ENCODE data around the gene FANCC. TPM values are rescaled to one million over a fixed set of nuclear protein-coding genes. Genes with fewer than 3 reads are reported as not detected.

The FANCC gene
- total RNA-seq, 2 donors from 2014 or later: 17.6 to 23.5 TPM

GRCh38 chr9:95268681-95269080, 48.8 kb downstream of the FANCC start:
- Histone ChIP-seq H3K4me3 (ENCODE audit: low read length) (no peak overlapping the region), H3K9me3 (ENCODE audit: control insufficient read depth, low read length) (no peaks in the 10 kb centered on the region), H3K27ac (ENCODE audit: low read depth, low read length) (no peak overlapping the region), H3K36me3 (ENCODE audit: control insufficient read depth, insufficient read depth, low read length) (no peaks in the 10 kb centered on the region), H3K4me1 (ENCODE audit: control insufficient read depth, insufficient read depth, low read length) (no peaks in the 10 kb centered on the region), H3K27me3 (ENCODE audit: control insufficient read depth, insufficient read depth, low read length, poor library complexity, severe bottlenecking) (no peaks in the 10 kb centered on the region), H3K9ac (ENCODE audit: extremely low read depth, low read length, poor library complexity, severe bottlenecking) (no peak overlapping the region)
- Mint-ChIP-seq H3K4me1 (peaks cover 19% of the 10 kb centered on the region), H3K27ac (no peak overlapping the region), H3K9me3 (peaks cover 4% of the 10 kb centered on the region), H3K4me3 (no peak overlapping the region), H3K36me3 (ENCODE audit: low read depth) (peaks cover 3% of the 10 kb centered on the region), H3K27me3 (ENCODE audit: insufficient read depth) (no peaks in the 10 kb centered on the region)
- WGBS, 2 experiments (ENCODE audit: insufficient coverage in 1 of 2, insufficient read length in 1 of 2): 81 to 83% methylated on average over 1 to 2 of the region's 2 CpGs
- TF ChIP-seq, protein P1, sequence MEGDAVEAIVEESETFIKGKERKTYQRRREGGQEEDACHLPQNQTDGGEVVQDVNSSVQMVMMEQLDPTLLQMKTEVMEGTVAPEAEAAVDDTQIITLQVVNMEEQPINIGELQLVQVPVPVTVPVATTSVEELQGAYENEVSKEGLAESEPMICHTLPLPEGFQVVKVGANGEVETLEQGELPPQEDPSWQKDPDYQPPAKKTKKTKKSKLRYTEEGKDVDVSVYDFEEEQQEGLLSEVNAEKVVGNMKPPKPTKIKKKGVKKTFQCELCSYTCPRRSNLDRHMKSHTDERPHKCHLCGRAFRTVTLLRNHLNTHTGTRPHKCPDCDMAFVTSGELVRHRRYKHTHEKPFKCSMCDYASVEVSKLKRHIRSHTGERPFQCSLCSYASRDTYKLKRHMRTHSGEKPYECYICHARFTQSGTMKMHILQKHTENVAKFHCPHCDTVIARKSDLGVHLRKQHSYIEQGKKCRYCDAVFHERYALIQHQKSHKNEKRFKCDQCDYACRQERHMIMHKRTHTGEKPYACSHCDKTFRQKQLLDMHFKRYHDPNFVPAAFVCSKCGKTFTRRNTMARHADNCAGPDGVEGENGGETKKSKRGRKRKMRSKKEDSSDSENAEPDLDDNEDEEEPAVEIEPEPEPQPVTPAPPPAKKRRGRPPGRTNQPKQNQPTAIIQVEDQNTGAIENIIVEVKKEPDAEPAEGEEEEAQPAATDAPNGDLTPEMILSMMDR (conservative IDR thresholded peaks at IDR 0.05): peak; percentile 48
- peak; percentile 53 for DNase-seq

- no peak overlapping the region for H3K4me3 Mint-ChIP-seq
- H3K4me1 ChIP-seq (ENCODE audit: control insufficient read depth, insufficient read depth, low read length): no peaks in the 10 kb centered on the region
- TF ChIP-seq, protein P1 (conservative IDR thresholded peaks at IDR 0.05): no peak
- no peak overlapping the region for H3K27ac Mint-ChIP-seq
- H3K9ac ChIP-seq (ENCODE audit: extremely low read depth, low read length, poor library complexity, severe bottlenecking): no peak overlapping the region
- H3K9me3 ChIP-seq (ENCODE audit: control insufficient read depth, low read length): no peaks in the 10 kb centered on the region
- 89 to 92% methylated on average over 3 to 5 of the region's 5 CpGs for WGBS, 2 experiments (ENCODE audit: insufficient coverage in 1 of 2, insufficient read length in 1 of 2)
- no peaks in the 10 kb centered on the region for H3K27me3 ChIP-seq (ENCODE audit: control insufficient read depth, insufficient read depth, low read length, poor library complexity, severe bottlenecking)
- H3K4me3 ChIP-seq (ENCODE audit: low read length): no peak overlapping the region
- peaks cover 3% of the 10 kb centered on the region for H3K36me3 Mint-ChIP-seq (ENCODE audit: low read depth)
- H3K27me3 Mint-ChIP-seq (ENCODE audit: insufficient read depth): no peaks in the 10 kb centered on the region
- peaks cover 19% of the 10 kb centered on the region for H3K4me1 Mint-ChIP-seq
- H3K27ac ChIP-seq (ENCODE audit: low read depth, low read length): no peak overlapping the region
- no peaks in the 10 kb centered on the region for H3K36me3 ChIP-seq (ENCODE audit: control insufficient read depth, insufficient read depth, low read length)
- no peak for DNase-seq
- H3K9me3 Mint-ChIP-seq: peaks cover 3% of the 10 kb centered on the region
These were observed 50.9 kb downstream of the FANCC start for GRCh38 chr9:95266649-95267048.

DNA sequence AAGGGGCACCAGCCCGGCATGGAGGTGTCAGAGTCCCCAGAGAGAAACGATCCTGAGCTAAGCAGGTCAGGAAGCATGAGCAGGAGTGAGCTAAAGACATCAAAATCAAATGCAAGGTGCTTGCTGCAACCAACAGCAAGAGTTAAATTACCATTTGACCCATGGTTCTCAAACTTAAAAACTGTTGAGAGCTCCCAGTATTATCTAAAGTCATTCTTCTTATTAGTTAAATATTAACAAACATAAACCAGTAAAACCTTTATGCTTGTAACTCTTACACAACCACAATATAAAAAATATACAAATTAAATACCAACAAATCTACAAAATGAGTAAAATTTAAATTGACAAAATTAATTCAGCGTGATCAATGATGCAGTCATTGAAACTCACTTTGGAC, 51.5 kb downstream of the FANCC start:
- Mint-ChIP-seq H3K27ac (no peak overlapping the region), H3K4me3 (no peak overlapping the region), H3K9me3 (no peaks in the 10 kb centered on the region), H3K27me3 (ENCODE audit: insufficient read depth) (no peaks in the 10 kb centered on the region), H3K4me1 (peaks cover 19% of the 10 kb centered on the region), H3K36me3 (ENCODE audit: low read depth) (no peaks in the 10 kb centered on the region)
- H3K4me1 ChIP-seq (ENCODE audit: control insufficient read depth, insufficient read depth, low read length): no peaks in the 10 kb centered on the region
- no peak overlapping the region for H3K9ac ChIP-seq (ENCODE audit: extremely low read depth, low read length, poor library complexity, severe bottlenecking)
- TF ChIP-seq, protein P1 (conservative IDR thresholded peaks at IDR 0.05): no peak
- no peaks in the 10 kb centered on the region for H3K36me3 ChIP-seq (ENCODE audit: control insufficient read depth, insufficient read depth, low read length)
- no peaks in the 10 kb centered on the region for H3K27me3 ChIP-seq (ENCODE audit: control insufficient read depth, insufficient read depth, low read length, poor library complexity, severe bottlenecking)
- H3K4me3 ChIP-seq (ENCODE audit: low read length): no peak overlapping the region
- WGBS, 2 experiments (ENCODE audit: insufficient coverage in 1 of 2, insufficient read length in 1 of 2): 72 to 78% methylated on average over 3 of the region's 3 CpGs
- no peak for DNase-seq
- no peaks in the 10 kb centered on the region for H3K9me3 ChIP-seq (ENCODE audit: control insufficient read depth, low read length)
- no peak overlapping the region for H3K27ac ChIP-seq (ENCODE audit: low read depth, low read length)
